AG04450 (cell line): Measurements from ENCODE around the gene PTGER4. TPM values are rescaled to one million over a fixed set of nuclear protein-coding genes. Genes with fewer than 3 reads are reported as not detected.

Source experiments
- CTCF ChIA-PET: fragments of 300-600, 350-600 bp; formaldehyde crosslinking; extraction: SDS; loops from one replicate; lab custom pipeline; 2022; ENCODE audit warnings: antibody characterized with exemption, inconsistent platforms; lab: Charles Lee
- POLR2A ChIA-PET: fragments of 350-600 bp; formaldehyde crosslinking; extraction: SDS; loops from one replicate; lab custom pipeline; 2021; ENCODE audit warnings: antibody characterized with exemption, inconsistent platforms; lab: Yijun Ruan, JAX
- DNase-seq: peaks from one replicate; pipeline ENCODE4 v3.0.0-alpha.2; 2011; ENCODE audit warnings: low read depth, low spot score
- H3K27ac ChIP-seq: one replicate; pipeline ENCODE4 v1.5.1; 2012; ENCODE audit warnings: low read depth, low read length, control low read depth
- H3K27me3 ChIP-seq: one replicate; pipeline ENCODE4 v1.6.0; 2012; ENCODE audit warnings: low read length; ENCODE audit not compliant: control insufficient read depth, insufficient read depth
- H3K4me3 ChIP-seq: 2 replicates; pipeline ENCODE4 v1.5.1; 2011; ENCODE audit warnings: mild to moderate bottlenecking, low read depth, low read length, control low read depth
- H3K9me3 ChIP-seq: 2 replicates; pipeline ENCODE4 v1.5.1; 2012; ENCODE audit warnings: low read length; ENCODE audit not compliant: control insufficient read depth, insufficient read depth
- polyA plus RNA-seq: library from polyadenylated mRNA; depleted of rRNA; stranded (reverse); fragments of >200 nt; gene quantifications from 2 replicates; pipeline ENCODE4 v1.2.3, GENCODE V29; 2011
- TF ChIP-seq, protein P1 (sequence below): IDR thresholded peaks from 2 replicates; pipeline ENCODE4 v1.5.1; 2011; ENCODE audit warnings: low read depth, low read length, control low read depth, inconsistent platforms

PTGER4 gene
- polyA plus RNA-seq, 1 experiment = 6.2 TPM

- no peak for DNase-seq
- POLR2A ChIA-PET = no interaction called here
- Histone ChIP-seq H3K27ac (no peak overlapping the region), H3K9me3 (no peaks in the 10 kb centered on the region), H3K4me3 (no peak overlapping the region), H3K27me3 (no peaks in the 10 kb centered on the region)
- TF ChIP-seq, protein P1, sequence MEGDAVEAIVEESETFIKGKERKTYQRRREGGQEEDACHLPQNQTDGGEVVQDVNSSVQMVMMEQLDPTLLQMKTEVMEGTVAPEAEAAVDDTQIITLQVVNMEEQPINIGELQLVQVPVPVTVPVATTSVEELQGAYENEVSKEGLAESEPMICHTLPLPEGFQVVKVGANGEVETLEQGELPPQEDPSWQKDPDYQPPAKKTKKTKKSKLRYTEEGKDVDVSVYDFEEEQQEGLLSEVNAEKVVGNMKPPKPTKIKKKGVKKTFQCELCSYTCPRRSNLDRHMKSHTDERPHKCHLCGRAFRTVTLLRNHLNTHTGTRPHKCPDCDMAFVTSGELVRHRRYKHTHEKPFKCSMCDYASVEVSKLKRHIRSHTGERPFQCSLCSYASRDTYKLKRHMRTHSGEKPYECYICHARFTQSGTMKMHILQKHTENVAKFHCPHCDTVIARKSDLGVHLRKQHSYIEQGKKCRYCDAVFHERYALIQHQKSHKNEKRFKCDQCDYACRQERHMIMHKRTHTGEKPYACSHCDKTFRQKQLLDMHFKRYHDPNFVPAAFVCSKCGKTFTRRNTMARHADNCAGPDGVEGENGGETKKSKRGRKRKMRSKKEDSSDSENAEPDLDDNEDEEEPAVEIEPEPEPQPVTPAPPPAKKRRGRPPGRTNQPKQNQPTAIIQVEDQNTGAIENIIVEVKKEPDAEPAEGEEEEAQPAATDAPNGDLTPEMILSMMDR = no peak
- CTCF ChIA-PET = no interaction called here
These were observed 19.0 kb upstream of the PTGER4 start for GRCh38 chr5:40660751-40661150.

DNA sequence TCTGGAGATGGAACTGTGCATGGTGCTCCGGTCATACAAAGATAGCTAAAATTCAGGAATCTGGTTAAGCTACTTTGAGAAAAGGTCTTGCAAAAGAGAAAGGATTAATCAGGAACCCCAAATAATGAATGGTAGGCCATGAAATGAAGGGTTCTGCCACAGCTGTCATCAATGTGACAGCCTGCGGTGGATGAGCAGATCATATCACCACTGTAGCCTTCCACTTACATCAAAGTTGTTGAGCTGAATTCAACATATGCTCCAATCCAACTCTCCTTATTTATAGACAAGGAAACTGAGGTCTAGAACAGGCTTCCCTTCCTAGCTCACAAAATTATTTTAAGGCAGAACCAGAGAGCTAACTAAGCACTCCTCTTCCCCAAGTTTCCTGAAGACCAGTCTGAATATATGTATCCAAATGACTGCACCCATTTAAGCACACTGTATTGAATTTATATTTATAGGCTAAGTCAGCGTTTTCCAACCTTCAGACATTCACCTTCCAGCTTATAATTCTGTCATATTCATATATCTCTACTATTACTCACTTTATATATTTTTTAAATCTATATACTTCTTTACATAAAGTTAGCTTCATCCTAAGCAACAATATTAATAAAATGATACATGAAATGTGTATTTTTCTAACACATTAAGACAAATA lies 13.9 kb upstream of the PTGER4 start:
- H3K27me3 ChIP-seq = no peaks in the 10 kb centered on the region
- CTCF ChIA-PET = no interaction called here
- TF ChIP-seq, protein P1 = no peak
- H3K4me3 ChIP-seq = no peak overlapping the region
- DNase-seq = no peak
- no peak overlapping the region for H3K27ac ChIP-seq
- POLR2A ChIA-PET = no interaction called here
- no peaks in the 10 kb centered on the region for H3K9me3 ChIP-seq

DNA sequence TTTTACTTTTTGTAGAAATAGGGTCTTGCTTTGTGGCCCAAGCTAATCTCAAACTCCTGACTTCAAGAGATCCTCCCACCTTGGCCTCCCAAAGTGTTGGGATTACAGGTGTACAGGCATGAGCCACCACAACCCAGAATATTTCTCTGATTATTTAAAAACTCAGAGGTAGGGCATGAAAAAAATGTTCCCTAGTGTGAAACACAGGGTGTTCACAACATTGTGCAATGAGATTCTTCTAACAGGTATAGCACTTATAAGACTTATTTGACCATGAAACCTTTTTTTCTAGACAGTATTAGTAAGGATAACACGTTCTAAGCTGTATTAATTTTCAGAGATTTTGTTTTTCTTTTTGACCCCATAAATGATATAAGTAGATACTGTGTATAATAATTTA lies 13.1 kb upstream of the PTGER4 start:
- TF ChIP-seq, protein P1 = no peak
- Histone ChIP-seq H3K4me3 (no peak overlapping the region), H3K27ac (no peak overlapping the region), H3K9me3 (no peaks in the 10 kb centered on the region), H3K27me3 (no peaks in the 10 kb centered on the region)
- ChIA-PET CTCF (no interaction called here), POLR2A (no interaction called here)
- no peak for DNase-seq

- POLR2A ChIA-PET = no interaction called here
- Histone ChIP-seq H3K27ac (no peak overlapping the region), H3K9me3 (no peaks in the 10 kb centered on the region), H3K4me3 (no peak overlapping the region), H3K27me3 (no peaks in the 10 kb centered on the region)
- CTCF ChIA-PET = no interaction called here
- DNase-seq = no peak
- TF ChIP-seq, protein P1 = no peak
These were observed 12.5 kb upstream of the PTGER4 start for GRCh38 chr5:40667161-40667663.

GRCh38 chr5:40669606-40670390 lies 9.9 kb upstream of the PTGER4 start:
- Histone ChIP-seq H3K4me3 (no peak overlapping the region), H3K9me3 (no peaks in the 10 kb centered on the region), H3K27ac (no peak overlapping the region), H3K27me3 (no peaks in the 10 kb centered on the region)
- TF ChIP-seq, protein P1 = no peak
- ChIA-PET POLR2A (no interaction called here), CTCF (no interaction called here)
- no peak for DNase-seq
